ENCODE measurements around the gene CD96. TPM values are rescaled to one million over a fixed set of nuclear protein-coding genes. Genes with fewer than 3 reads are reported as not detected.

CD96 gene
- polyA plus RNA-seq, 2 donors, result 0.88 to 0.94 TPM

DNA sequence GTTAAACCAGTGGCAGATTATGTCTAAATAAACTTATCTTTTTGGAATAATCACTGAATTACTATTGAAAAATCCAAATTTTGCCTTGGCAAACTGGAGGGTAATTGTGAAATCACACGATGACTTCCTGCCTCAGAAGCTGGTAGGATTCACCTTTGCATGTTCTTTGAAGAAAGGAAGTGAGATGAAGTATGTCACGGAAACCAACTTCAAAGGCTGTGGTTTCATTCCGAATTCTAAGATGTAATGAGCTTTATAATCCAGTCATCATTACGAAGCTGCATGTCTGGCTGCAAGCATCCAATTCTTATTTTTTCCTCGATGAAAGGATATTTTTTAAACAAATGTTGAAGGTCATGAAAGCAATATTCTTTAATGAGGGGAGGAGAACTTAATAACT lies 68.2 kb downstream of the CD96 start:
- Histone ChIP-seq H3K27me3 (ENCODE audit: control insufficient read depth in 1 of 2, insufficient read depth in 2 of 2, low read length in 2 of 2) (no peaks in the 10 kb centered on the region), H3K4me3 (ENCODE audit: low read depth in 1 of 2, low read length in 2 of 2) (no peak overlapping the region), H3K36me3 (ENCODE audit: control insufficient read depth in 2 of 2, insufficient read depth in 2 of 2, low read length in 1 of 2) (no peaks in the 10 kb centered on the region), H3K27ac (ENCODE audit: low read depth in 2 of 2, low read length in 1 of 2) (peak overlapping the region; percentile 28 to 38), H3K9me3 (ENCODE audit: control insufficient read depth in 2 of 2, insufficient read depth in 1 of 2, low read depth in 1 of 2, low read length in 1 of 2) (no peaks in the 10 kb centered on the region), H3K4me1 (ENCODE audit: control insufficient read depth in 2 of 2, insufficient read depth in 2 of 2, low read length in 1 of 2) (peaks cover 0 to 2% of the 10 kb centered on the region in 2 donors)
- 28 to 47% methylated on average over 5 of the region's 5 CpGs for WGBS, 2 donors

DNA sequence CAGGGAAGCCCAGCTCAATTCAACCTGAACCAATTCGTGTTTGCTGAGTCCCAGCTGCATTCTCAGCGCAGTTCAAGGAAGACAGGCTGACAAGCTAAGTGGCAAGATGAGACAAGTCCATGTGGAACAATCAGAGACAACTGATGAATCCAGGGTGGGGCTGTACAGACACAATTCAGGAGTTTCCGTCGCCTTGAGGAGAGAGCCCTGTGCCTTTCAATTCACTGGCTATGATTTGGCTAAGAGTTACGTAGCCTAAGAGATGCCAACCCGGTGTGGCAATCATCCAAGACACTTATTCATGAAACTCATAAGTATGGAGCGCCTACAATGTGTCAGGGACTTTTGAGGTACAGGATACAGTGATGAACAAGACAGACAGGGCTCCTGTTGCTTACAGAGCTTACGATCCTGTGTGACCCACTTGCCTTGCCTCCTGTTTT lies 68.6 kb downstream of the CD96 start:
- Histone ChIP-seq H3K27me3 (ENCODE audit: control insufficient read depth in 1 of 2, insufficient read depth in 2 of 2, low read length in 2 of 2) (no peaks in the 10 kb centered on the region), H3K4me3 (ENCODE audit: low read depth in 1 of 2, low read length in 2 of 2) (no peak overlapping the region), H3K4me1 (ENCODE audit: control insufficient read depth in 2 of 2, insufficient read depth in 2 of 2, low read length in 1 of 2) (peaks cover 0 to 2% of the 10 kb centered on the region in 2 donors), H3K9me3 (ENCODE audit: control insufficient read depth in 2 of 2, insufficient read depth in 1 of 2, low read depth in 1 of 2, low read length in 1 of 2) (no peaks in the 10 kb centered on the region), H3K36me3 (ENCODE audit: control insufficient read depth in 2 of 2, insufficient read depth in 2 of 2, low read length in 1 of 2) (no peaks in the 10 kb centered on the region), H3K27ac (ENCODE audit: low read depth in 2 of 2, low read length in 1 of 2) (peak overlapping the region; percentile 38 to 60)
- WGBS, 2 donors, result 49 to 51% methylated on average over 8 of the region's 8 CpGs

- 62 to 75% methylated on average over 1 of the region's 1 CpG for WGBS, 2 donors
- H3K27me3 ChIP-seq (ENCODE audit: control insufficient read depth in 1 of 2, insufficient read depth in 2 of 2, low read length in 2 of 2), result no peaks in the 10 kb centered on the region
- H3K9me3 ChIP-seq (ENCODE audit: control insufficient read depth in 2 of 2, insufficient read depth in 1 of 2, low read depth in 1 of 2, low read length in 1 of 2), result peaks cover 0 to 7% of the 10 kb centered on the region in 2 donors
- peaks cover 0 to 2% of the 10 kb centered on the region in 2 donors for H3K4me1 ChIP-seq (ENCODE audit: control insufficient read depth in 2 of 2, insufficient read depth in 2 of 2, low read length in 1 of 2)
- no peak overlapping the region for H3K4me3 ChIP-seq (ENCODE audit: low read depth in 1 of 2, low read length in 2 of 2)
- no peak overlapping the region for H3K27ac ChIP-seq (ENCODE audit: low read depth in 2 of 2, low read length in 1 of 2)
- H3K36me3 ChIP-seq (ENCODE audit: control insufficient read depth in 2 of 2, insufficient read depth in 2 of 2, low read length in 1 of 2), result no peaks in the 10 kb centered on the region
Measured at GRCh38 chr3:111613294-111613693, 71.3 kb downstream of the CD96 start.

GRCh38 chr3:111615880-111616279 lies 73.9 kb downstream of the CD96 start:
- no peaks in the 10 kb centered on the region for H3K36me3 ChIP-seq (ENCODE audit: control insufficient read depth in 2 of 2, insufficient read depth in 2 of 2, low read length in 1 of 2)
- H3K4me3 ChIP-seq (ENCODE audit: low read depth in 1 of 2, low read length in 2 of 2), result no peak overlapping the region
- H3K9me3 ChIP-seq (ENCODE audit: control insufficient read depth in 2 of 2, insufficient read depth in 1 of 2, low read depth in 1 of 2, low read length in 1 of 2), result peaks cover 0 to 7% of the 10 kb centered on the region in 2 donors
- no peaks in the 10 kb centered on the region for H3K27me3 ChIP-seq (ENCODE audit: control insufficient read depth in 1 of 2, insufficient read depth in 2 of 2, low read length in 2 of 2)
- no peaks in the 10 kb centered on the region for H3K4me1 ChIP-seq (ENCODE audit: control insufficient read depth in 2 of 2, insufficient read depth in 2 of 2, low read length in 1 of 2)
- WGBS, 2 donors, result 55 to 63% methylated on average over 3 of the region's 3 CpGs
- H3K27ac ChIP-seq (ENCODE audit: low read depth in 2 of 2, low read length in 1 of 2), result no peak overlapping the region

DNA sequence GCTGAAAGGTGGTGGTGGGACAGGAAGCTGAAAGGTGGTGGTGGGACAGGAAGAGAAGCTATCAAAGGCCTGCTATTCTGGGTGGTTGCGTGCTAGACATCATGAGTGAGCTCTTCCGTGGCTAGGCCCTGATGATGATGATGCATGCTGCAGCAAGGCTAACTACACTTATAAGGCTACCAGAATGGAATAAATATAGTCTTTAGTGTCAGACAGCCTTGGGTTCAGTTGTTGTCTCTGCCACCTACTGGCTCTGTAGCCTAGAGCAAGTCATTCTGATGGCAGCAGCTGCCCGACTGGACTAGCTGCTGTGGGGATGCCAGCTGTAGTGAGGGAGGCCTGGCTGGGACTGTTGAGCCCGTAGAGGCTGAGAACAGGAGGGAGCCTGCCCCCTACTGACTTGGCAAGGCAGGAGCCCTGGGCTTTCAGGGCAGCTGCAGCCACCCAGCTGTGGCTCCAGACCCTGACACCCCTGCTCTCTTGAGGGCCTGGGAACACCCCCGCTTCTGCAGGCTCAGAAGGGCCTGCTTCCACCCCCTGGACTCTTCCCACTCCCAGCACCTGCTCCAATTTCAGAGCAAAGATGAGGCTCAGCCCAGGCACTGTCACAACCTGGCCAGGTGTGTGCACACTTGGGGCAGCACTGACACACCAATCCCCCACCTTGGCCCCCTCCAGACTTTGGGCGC lies 74.6 kb downstream of the CD96 start:
- H3K36me3 ChIP-seq (ENCODE audit: control insufficient read depth in 2 of 2, insufficient read depth in 2 of 2, low read length in 1 of 2), result no peaks in the 10 kb centered on the region
- H3K4me1 ChIP-seq (ENCODE audit: control insufficient read depth in 2 of 2, insufficient read depth in 2 of 2, low read length in 1 of 2), result no peaks in the 10 kb centered on the region
- H3K4me3 ChIP-seq (ENCODE audit: low read depth in 1 of 2, low read length in 2 of 2), result no peak overlapping the region
- H3K27me3 ChIP-seq (ENCODE audit: control insufficient read depth in 1 of 2, insufficient read depth in 2 of 2, low read length in 2 of 2), result no peaks in the 10 kb centered on the region
- WGBS, 2 donors, result 76 to 80% methylated on average over 6 of the region's 6 CpGs
- H3K27ac ChIP-seq (ENCODE audit: low read depth in 2 of 2, low read length in 1 of 2), result no peak overlapping the region
- peaks cover 0 to 7% of the 10 kb centered on the region in 2 donors for H3K9me3 ChIP-seq (ENCODE audit: control insufficient read depth in 2 of 2, insufficient read depth in 1 of 2, low read depth in 1 of 2, low read length in 1 of 2)

GRCh38 chr3:111617406-111617805 lies 75.4 kb downstream of the CD96 start:
- Histone ChIP-seq H3K9me3 (ENCODE audit: control insufficient read depth in 2 of 2, insufficient read depth in 1 of 2, low read depth in 1 of 2, low read length in 1 of 2) (peaks cover 0 to 7% of the 10 kb centered on the region in 2 donors), H3K27ac (ENCODE audit: low read depth in 2 of 2, low read length in 1 of 2) (no peak overlapping the region), H3K4me3 (ENCODE audit: low read depth in 1 of 2, low read length in 2 of 2) (no peak overlapping the region), H3K4me1 (ENCODE audit: control insufficient read depth in 2 of 2, insufficient read depth in 2 of 2, low read length in 1 of 2) (no peaks in the 10 kb centered on the region), H3K27me3 (ENCODE audit: control insufficient read depth in 1 of 2, insufficient read depth in 2 of 2, low read length in 2 of 2) (no peaks in the 10 kb centered on the region), H3K36me3 (ENCODE audit: control insufficient read depth in 2 of 2, insufficient read depth in 2 of 2, low read length in 1 of 2) (no peaks in the 10 kb centered on the region)
- WGBS, 2 donors, result 94 to 96% methylated on average over 3 of the region's 3 CpGs

GRCh38 chr3:111617912-111618601 lies 76.1 kb downstream of the CD96 start:
- Histone ChIP-seq H3K36me3 (ENCODE audit: control insufficient read depth in 2 of 2, insufficient read depth in 2 of 2, low read length in 1 of 2) (no peaks in the 10 kb centered on the region), H3K9me3 (ENCODE audit: control insufficient read depth in 2 of 2, insufficient read depth in 1 of 2, low read depth in 1 of 2, low read length in 1 of 2) (peaks cover 0 to 7% of the 10 kb centered on the region in 2 donors), H3K27ac (ENCODE audit: low read depth in 2 of 2, low read length in 1 of 2) (no peak overlapping the region), H3K4me3 (ENCODE audit: low read depth in 1 of 2, low read length in 2 of 2) (no peak overlapping the region), H3K27me3 (ENCODE audit: control insufficient read depth in 1 of 2, insufficient read depth in 2 of 2, low read length in 2 of 2) (no peaks in the 10 kb centered on the region), H3K4me1 (ENCODE audit: control insufficient read depth in 2 of 2, insufficient read depth in 2 of 2, low read length in 1 of 2) (no peaks in the 10 kb centered on the region)
- 72 to 73% methylated on average over 5 of the region's 5 CpGs for WGBS, 2 donors

GRCh38 chr3:111618945-111619344 lies 76.9 kb downstream of the CD96 start:
- Histone ChIP-seq H3K9me3 (ENCODE audit: control insufficient read depth in 2 of 2, insufficient read depth in 1 of 2, low read depth in 1 of 2, low read length in 1 of 2) (peaks cover 0 to 7% of the 10 kb centered on the region in 2 donors), H3K4me3 (ENCODE audit: low read depth in 1 of 2, low read length in 2 of 2) (no peak overlapping the region), H3K4me1 (ENCODE audit: control insufficient read depth in 2 of 2, insufficient read depth in 2 of 2, low read length in 1 of 2) (no peaks in the 10 kb centered on the region), H3K27me3 (ENCODE audit: control insufficient read depth in 1 of 2, insufficient read depth in 2 of 2, low read length in 2 of 2) (no peaks in the 10 kb centered on the region), H3K27ac (ENCODE audit: low read depth in 2 of 2, low read length in 1 of 2) (no peak overlapping the region), H3K36me3 (ENCODE audit: control insufficient read depth in 2 of 2, insufficient read depth in 2 of 2, low read length in 1 of 2) (no peaks in the 10 kb centered on the region)

DNA sequence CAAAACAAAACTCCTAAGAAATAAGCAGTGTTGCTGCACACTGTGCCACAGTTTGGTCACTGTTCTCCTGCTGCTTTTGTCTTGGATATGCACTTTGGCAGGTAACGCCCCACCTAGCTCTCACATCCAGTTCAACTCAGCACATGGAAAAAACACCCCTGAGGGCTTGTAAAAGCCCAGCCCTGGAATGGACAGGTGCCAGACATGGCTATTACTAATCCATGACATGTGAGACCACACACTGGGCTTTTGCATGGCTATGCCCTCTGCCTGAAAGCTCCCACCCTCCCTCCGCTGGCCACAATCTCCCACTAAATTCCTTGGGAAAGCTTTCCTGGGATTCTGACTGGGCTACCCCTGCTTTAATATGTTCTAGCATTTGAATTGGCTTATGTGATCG lies 77.8 kb downstream of the CD96 start:
- Histone ChIP-seq H3K4me1 (ENCODE audit: control insufficient read depth in 2 of 2, insufficient read depth in 2 of 2, low read length in 1 of 2) (no peaks in the 10 kb centered on the region), H3K27me3 (ENCODE audit: control insufficient read depth in 1 of 2, insufficient read depth in 2 of 2, low read length in 2 of 2) (no peaks in the 10 kb centered on the region)
- 72 to 74% methylated on average over 3 of the region's 3 CpGs for WGBS, 2 donors

DNA sequence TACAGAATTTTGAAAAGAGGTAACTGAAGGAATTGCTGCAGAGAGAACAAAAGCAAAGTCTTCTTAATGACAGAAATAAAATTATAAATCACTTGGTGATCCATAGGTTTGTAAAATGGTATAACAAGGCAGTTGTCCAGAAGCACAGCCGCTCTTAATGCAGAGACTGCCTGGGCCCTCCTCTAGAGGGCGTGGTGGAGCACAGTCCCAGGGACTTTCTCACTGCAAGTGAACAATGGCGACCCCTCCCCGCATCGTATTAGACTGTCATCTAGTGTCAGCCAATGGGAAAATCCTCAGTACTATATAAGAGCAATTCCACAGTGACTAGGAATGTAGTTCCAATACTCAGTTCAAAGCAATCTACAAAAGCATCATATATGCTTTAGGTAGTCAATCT lies 79.5 kb downstream of the CD96 start:
- Histone ChIP-seq H3K36me3 (ENCODE audit: control insufficient read depth in 2 of 2, insufficient read depth in 2 of 2, low read length in 1 of 2) (no peaks in the 10 kb centered on the region), H3K4me1 (ENCODE audit: control insufficient read depth in 2 of 2, insufficient read depth in 2 of 2, low read length in 1 of 2) (no peaks in the 10 kb centered on the region), H3K27me3 (ENCODE audit: control insufficient read depth in 1 of 2, insufficient read depth in 2 of 2, low read length in 2 of 2) (no peaks in the 10 kb centered on the region), H3K4me3 (ENCODE audit: low read depth in 1 of 2, low read length in 2 of 2) (no peak overlapping the region), H3K27ac (ENCODE audit: low read depth in 2 of 2, low read length in 1 of 2) (no peak overlapping the region), H3K9me3 (ENCODE audit: control insufficient read depth in 2 of 2, insufficient read depth in 1 of 2, low read depth in 1 of 2, low read length in 1 of 2) (peaks cover 0 to 7% of the 10 kb centered on the region in 2 donors)
- 66 to 69% methylated on average over 5 of the region's 5 CpGs for WGBS, 2 donors

More for the DNA sequence above, 77.8 kb downstream of the CD96 start:
- Histone ChIP-seq H3K9me3 (ENCODE audit: control insufficient read depth in 2 of 2, insufficient read depth in 1 of 2, low read depth in 1 of 2, low read length in 1 of 2) (peaks cover 0 to 7% of the 10 kb centered on the region in 2 donors), H3K36me3 (ENCODE audit: control insufficient read depth in 2 of 2, insufficient read depth in 2 of 2, low read length in 1 of 2) (no peaks in the 10 kb centered on the region), H3K4me3 (ENCODE audit: low read depth in 1 of 2, low read length in 2 of 2) (no peak overlapping the region), H3K27ac (ENCODE audit: low read depth in 2 of 2, low read length in 1 of 2) (no peak overlapping the region)

Data from esophagus (tissue), 2 donors.